HG03442 (cell line): ENCODE data around the gene UBE3B.

ENCODE experiments used
- ATAC-seq: cut with Tn5 transposase; IDR thresholded peaks from one replicate; pipeline ENCODE4 v1.9.1; 2021; ENCODE audit warnings: mild to moderate bottlenecking, moderate library complexity; ENCODE audit not compliant: unreplicated experiment

UBE3B gene

GRCh38 chr12:109527489-109528123 is 50.2 kb downstream of the UBE3B start:
- ATAC-seq: no peak

GRCh38 chr12:109529691-109530640 is 52.5 kb downstream of the UBE3B start:
- ATAC-seq: no peak

GRCh38 chr12:109531411-109531810 is 54.0 kb downstream of the UBE3B start:
- ATAC-seq: no peak

- ATAC-seq: no peak
Observed at GRCh38 chr12:109532721-109533486, 55.5 kb downstream of the UBE3B start.

- ATAC-seq: no peak
Observed at GRCh38 chr12:109533487-109533740, 56.0 kb downstream of the UBE3B start.

GRCh38 chr12:109534456-109534855 is 57.0 kb downstream of the UBE3B start:
- no peak for ATAC-seq

GRCh38 chr12:109535231-109535862 is 57.9 kb downstream of the UBE3B start:
- ATAC-seq: no peak

- no peak for ATAC-seq
Observed at GRCh38 chr12:109535863-109536250, 58.4 kb downstream of the UBE3B start.

- ATAC-seq: no peak
Observed at GRCh38 chr12:109537136-109537535, 59.7 kb downstream of the UBE3B start.

GRCh38 chr12:109538191-109538863 is 60.9 kb downstream of the UBE3B start:
- ATAC-seq: no peak

GRCh38 chr12:109539508-109539907 is 62.1 kb downstream of the UBE3B start:
- no peak for ATAC-seq

GRCh38 chr12:109540526-109541412 is 63.3 kb downstream of the UBE3B start:
- ATAC-seq: no peak

- no peak for ATAC-seq
Observed at GRCh38 chr12:109541413-109541726, 63.9 kb downstream of the UBE3B start.

GRCh38 chr12:109542014-109542413 is 64.6 kb downstream of the UBE3B start:
- no peak for ATAC-seq

GRCh38 chr12:109542876-109543275 is 65.4 kb downstream of the UBE3B start:
- no peak for ATAC-seq

GRCh38 chr12:109544955-109545531 is 67.6 kb downstream of the UBE3B start:
- ATAC-seq: no peak

- no peak for ATAC-seq
Observed at GRCh38 chr12:109545826-109546225, 68.4 kb downstream of the UBE3B start.

- no peak for ATAC-seq
Observed at GRCh38 chr12:109547286-109547685, 69.9 kb downstream of the UBE3B start.

GRCh38 chr12:109548258-109548657 is 70.8 kb downstream of the UBE3B start:
- ATAC-seq: no peak
